ENCODE data around the gene MAST4.

The MAST4 gene

DNA sequence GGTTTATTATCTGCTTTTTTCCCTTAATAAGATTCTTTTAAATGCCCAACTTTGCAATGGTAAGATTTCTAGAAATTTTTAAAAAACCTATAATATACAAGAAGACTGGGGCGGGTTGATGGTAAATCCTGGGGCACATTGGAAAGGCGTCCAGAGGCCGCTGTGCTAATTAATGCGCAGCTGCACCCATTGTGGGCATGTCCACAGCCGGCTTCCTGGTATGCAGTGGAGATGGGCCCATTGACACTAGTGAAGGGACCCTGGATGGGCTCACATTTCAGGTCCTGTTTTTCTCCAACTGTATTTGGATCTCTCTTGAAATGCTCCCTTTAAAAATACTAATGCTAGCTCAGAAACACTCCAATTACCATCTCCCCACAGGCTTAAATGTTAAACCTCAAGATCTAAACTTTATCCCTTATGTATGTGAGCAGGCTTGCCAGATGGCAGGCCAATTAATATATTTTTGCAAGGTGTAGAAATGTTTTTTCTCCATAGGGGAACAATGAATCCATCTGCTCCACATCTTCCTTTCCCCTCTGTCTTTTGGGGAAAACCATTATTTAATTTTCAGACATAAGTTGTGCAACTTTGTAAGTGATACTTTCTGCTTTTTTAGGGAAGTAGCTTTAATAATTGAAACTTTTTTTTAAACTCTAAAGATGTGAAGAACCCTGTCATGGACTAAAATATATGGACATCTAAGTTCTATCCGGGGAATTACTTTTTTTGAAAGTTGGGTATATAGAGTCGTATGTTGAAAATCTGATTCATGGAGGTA is 423.1 kb downstream of the MAST4 start:
- no peaks in the 10 kb centered on the region for H3K36me3 ChIP-seq (ENCODE audit: control insufficient read depth, insufficient read depth, low read length)
- TF ChIP-seq CTCF (IDR thresholded peaks at IDR 0.05; ENCODE audit: insufficient read depth, low read length, poor library complexity, severe bottlenecking): no peak
- DNase-seq (ENCODE audit: extremely low read depth, insufficient read length): no peak

DNA sequence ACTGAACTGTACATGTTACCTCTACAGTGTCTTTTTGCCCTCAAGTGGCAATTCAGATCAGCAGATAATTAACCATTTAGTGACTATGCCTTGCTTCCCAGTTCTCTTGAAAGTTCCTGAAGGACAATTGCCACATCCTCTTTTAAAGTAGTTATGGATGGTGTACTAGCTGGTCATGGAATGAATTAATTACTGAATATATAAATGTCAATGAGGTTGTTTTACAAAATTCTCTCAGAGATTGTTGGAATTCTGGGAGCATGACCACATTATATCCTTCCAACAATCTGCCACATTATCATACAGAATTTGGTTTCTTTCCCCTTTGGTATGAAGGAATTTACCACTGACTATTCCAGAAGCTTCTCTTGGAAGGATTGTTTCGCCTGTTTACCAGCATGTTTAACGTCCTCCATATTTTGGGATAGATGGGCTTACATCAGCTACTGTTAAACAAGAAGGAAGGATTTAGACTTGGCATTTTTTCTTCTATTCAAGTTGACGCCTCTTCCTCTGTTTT is 424.0 kb downstream of the MAST4 start:
- Histone ChIP-seq H3K27me3 (replicated peaks; ENCODE audit: control insufficient read depth, insufficient read depth, low read length) (no peaks in the 10 kb centered on the region), H3K4me3 (replicated peaks; ENCODE audit: low read depth, low read length) (no peak overlapping the region), H3K36me3 (ENCODE audit: control insufficient read depth, insufficient read depth, low read length) (no peaks in the 10 kb centered on the region)
- no peak for DNase-seq (ENCODE audit: extremely low read depth, insufficient read length)
- TF ChIP-seq CTCF (IDR thresholded peaks at IDR 0.05; ENCODE audit: insufficient read depth, low read length, poor library complexity, severe bottlenecking): no peak

More for the DNA sequence above, 423.1 kb downstream of the MAST4 start:
- no peaks in the 10 kb centered on the region for H3K27me3 ChIP-seq (replicated peaks; ENCODE audit: control insufficient read depth, insufficient read depth, low read length)
- H3K4me3 ChIP-seq (replicated peaks; ENCODE audit: low read depth, low read length): no peak overlapping the region

DNA sequence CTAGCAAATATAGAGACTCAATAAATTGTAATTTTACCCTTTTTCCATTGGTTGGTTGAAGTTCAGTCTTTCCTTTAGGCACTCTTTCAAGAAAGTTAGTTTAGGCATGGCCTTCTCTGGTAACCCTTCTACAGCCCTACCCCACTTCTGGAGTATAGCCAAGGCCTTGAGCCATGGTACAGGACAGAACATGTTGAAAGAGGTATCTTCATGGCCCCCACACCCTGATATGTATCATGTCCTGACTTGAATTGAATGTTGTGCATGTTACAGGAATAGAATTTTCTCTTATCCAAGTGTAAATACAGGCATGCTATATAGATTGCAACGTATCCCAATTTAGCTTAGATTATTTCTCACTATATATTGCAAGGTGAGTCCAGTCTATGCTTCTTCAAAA is 424.8 kb downstream of the MAST4 start:
- no peaks in the 10 kb centered on the region for H3K27me3 ChIP-seq (replicated peaks; ENCODE audit: control insufficient read depth, insufficient read depth, low read length)
- H3K36me3 ChIP-seq (ENCODE audit: control insufficient read depth, insufficient read depth, low read length): no peaks in the 10 kb centered on the region
- DNase-seq (ENCODE audit: extremely low read depth, insufficient read length): no peak
- H3K4me3 ChIP-seq (replicated peaks; ENCODE audit: low read depth, low read length): no peak overlapping the region
- TF ChIP-seq CTCF (IDR thresholded peaks at IDR 0.05; ENCODE audit: insufficient read depth, low read length, poor library complexity, severe bottlenecking): no peak

DNA sequence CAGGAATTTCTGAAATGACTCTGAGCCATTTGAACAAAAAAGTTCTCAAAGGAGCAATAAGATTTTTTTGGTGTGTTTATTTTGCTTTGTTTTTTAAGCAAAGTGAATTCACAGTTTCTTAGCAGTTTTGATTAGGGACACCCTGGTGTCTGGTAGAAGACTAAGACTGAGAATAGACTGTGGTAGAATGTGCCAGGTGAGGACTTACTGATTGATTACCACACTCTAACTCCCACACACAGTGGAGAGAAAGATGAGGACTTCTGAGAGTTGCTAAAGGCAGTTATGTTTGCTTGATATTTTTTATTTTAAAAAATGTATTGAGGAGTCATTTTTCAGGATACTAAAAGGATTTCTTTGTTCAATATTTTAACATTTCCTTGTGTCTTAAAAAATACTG is 425.3 kb downstream of the MAST4 start:
- no peak for DNase-seq (ENCODE audit: extremely low read depth, insufficient read length)
- Histone ChIP-seq H3K4me3 (replicated peaks; ENCODE audit: low read depth, low read length) (no peak overlapping the region), H3K36me3 (ENCODE audit: control insufficient read depth, insufficient read depth, low read length) (no peaks in the 10 kb centered on the region), H3K27me3 (replicated peaks; ENCODE audit: control insufficient read depth, insufficient read depth, low read length) (no peaks in the 10 kb centered on the region)
- TF ChIP-seq CTCF (IDR thresholded peaks at IDR 0.05; ENCODE audit: insufficient read depth, low read length, poor library complexity, severe bottlenecking): no peak

- Histone ChIP-seq H3K36me3 (ENCODE audit: control insufficient read depth, insufficient read depth, low read length) (no peaks in the 10 kb centered on the region), H3K4me3 (replicated peaks; ENCODE audit: low read depth, low read length) (no peak overlapping the region), H3K27me3 (replicated peaks; ENCODE audit: control insufficient read depth, insufficient read depth, low read length) (no peaks in the 10 kb centered on the region)
- DNase-seq (ENCODE audit: extremely low read depth, insufficient read length): no peak
- no peak for TF ChIP-seq CTCF (IDR thresholded peaks at IDR 0.05; ENCODE audit: insufficient read depth, low read length, poor library complexity, severe bottlenecking)
These were observed 425.8 kb downstream of the MAST4 start for GRCh38 chr5:67021962-67022361.

Data from GM06990 (cell line).